Measurements from ENCODE around the gene MOB2.
"Not testable (repeated sequence)": the region's sequence is repeated elsewhere in the genome, so short reads cannot be mapped to it uniquely, and the experiment has no call there.

The MOB2 gene

DNA sequence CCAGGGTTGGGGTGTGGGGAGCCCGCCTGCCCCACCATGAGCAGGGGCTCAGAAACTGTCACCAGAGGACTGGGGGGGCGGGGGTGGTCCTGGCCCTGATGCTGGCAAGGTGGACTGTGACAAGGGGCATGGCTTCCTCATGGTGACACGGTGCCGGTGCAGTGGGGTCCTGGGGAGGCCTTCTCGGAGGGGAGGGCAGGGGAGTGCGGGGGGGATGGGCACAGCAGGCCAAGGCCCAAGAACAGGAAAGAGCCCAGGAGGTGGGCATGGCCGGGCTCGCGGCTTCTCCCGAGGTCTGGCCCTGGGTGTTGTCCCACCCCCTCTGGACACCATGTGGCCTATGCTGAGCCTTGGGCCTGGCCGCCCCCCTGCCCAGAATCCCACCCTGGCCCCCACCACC, 47.2 kb downstream of the MOB2 start:
- DNase-seq, result no peak

DNA sequence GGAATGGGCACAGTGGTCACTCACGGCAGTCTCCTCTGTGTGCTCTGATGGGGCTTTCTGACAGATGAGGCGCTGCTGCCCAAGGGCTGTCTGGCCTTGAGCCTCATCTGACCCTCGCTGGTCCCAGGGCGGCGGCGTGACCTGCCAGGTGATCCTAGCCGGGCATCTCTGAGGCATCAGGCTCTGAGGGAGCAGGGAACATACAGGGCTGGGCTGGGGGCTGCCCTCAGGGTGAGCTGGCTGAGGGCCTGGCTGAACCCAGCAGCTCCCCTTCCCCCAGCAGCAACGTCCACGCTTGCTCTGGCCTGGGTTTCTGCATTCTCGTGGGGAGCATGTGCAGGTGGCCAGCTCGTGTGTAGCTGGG, 47.6 kb downstream of the MOB2 start:
- DNase-seq, result no peak

DNA sequence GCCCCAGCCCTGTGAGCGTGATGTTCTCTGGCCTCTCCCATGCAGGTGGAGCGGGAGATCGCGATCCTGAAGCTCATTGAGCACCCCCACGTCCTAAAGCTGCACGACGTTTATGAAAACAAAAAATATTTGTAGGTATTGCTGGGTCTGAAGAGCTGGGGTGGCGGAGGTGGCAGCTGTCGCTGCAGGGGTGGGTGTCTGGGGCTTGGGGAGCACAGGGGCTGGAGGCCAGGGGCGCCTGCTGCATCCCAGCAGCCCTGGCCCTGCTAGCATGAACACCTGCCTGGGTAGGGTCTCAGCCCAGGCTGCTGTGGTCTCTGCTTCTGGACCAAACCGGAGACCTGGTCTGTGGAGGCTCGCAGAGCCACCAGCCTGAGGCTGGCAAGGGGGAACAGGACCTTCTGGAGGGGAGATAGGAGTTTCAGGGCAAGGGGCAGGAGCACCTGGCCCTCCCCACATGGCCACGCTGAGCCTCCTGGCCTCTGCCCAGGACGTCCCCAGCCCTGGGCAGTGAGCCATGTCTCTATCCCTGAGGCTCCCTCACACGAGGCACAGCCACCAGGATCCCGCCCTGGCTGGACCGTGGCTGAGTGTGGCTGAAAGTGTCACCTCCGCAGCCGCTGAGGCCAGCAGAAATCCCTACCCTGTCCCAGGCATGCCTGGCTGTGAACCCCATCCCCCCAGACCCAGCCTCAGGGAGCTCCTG, 48.2 kb downstream of the MOB2 start:
- no peak for DNase-seq

DNA sequence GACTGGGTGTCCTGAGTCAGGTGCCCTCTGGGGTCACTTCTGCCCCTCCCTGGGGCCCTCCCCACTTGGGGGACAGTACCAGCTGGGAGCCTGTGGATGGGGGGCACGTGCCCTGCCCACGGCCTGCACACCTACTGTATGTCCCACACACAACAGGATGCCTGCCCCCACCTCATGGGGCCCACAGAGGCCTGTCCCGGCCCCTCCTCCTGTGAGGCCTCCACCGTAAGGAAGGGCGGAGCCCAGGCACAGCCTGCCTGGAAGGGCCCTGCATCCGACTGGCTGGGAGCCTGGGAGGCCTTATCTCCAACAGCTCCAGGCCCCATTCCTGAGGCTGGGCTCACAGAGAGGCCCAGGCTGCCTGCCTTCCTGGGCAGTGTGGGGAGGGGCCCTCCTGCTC, 49.1 kb downstream of the MOB2 start:
- no peak for DNase-seq

DNA sequence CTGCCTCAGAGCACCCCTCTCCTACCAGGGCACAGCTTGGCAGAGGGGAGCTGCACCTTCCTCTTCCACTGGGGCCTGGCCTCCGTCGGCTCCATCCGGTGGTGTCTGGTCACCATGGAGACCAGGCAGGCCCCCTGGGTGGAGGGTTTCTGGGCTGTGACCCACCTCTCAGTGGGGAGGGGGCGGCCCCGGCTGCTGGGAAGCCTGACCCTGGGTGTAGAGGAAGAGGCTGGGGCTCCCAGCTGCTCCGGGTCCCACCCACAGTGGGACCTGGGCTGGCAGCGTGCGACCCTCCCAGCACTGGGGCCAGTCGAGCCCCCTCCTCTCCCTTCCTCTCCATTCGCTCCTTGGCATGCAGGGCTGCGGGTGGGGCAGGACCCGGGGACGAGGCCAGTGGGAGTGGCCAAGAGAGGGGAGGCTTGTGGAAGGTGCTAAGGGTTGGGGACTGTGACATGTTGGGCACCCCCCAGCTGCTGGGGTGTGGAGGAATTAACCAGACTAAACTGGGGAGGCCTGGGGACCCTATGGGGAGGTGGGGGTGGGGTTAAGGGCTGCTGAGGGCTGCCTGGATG, 50.0 kb downstream of the MOB2 start:
- no peak for DNase-seq

DNA sequence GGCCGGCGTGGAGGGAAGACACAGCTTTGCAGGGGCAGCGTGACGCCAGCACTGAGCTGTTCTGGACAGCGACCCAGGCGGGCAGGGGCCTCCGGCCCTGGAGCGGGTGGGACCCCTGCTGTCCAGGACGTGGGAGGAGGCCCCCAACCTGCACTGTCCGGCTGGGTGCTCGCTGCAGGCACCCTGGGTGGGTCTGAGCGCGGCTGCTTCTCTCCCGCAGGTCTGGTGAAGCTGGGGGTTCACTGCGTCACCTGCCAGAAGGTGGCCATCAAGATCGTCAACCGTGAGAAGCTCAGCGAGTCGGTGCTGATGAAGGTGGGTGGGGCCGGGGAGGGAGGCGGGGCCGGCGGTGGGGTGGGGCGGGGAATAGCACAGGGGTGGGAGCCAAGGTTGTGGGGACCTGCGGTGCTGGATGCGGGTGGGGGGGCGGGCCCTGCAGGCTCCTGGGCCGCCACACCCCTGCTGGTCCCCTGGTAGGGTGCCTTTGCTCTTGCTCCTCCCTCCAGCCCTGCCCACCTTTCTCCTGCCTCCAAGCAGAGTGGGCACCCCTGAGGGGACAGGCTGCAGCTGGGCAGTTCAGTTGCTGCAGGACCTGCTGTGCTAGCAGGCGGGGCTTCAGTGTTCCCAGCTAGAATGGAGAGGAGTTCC, 50.6 kb downstream of the MOB2 start:
- no peak for DNase-seq

DNA sequence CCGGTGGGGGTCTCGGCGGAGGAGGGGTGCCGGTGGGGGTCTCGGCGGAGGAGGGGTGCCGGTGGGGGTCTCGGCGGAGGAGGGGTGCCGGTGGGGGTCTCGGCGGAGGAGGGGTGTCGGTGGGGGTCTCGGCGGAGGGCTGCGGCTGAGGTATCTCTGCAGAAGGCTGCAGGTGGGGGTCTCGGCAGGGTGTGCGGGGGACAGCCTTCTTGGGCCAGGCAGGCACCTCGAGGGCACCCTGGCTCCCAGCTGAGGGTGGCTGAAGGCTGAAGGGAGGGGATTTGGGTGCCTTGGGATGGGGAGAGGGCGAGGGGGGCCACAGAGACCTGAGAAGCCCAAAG, 51.1 kb downstream of the MOB2 start:
- not testable (repeated sequence) for DNase-seq

DNA sequence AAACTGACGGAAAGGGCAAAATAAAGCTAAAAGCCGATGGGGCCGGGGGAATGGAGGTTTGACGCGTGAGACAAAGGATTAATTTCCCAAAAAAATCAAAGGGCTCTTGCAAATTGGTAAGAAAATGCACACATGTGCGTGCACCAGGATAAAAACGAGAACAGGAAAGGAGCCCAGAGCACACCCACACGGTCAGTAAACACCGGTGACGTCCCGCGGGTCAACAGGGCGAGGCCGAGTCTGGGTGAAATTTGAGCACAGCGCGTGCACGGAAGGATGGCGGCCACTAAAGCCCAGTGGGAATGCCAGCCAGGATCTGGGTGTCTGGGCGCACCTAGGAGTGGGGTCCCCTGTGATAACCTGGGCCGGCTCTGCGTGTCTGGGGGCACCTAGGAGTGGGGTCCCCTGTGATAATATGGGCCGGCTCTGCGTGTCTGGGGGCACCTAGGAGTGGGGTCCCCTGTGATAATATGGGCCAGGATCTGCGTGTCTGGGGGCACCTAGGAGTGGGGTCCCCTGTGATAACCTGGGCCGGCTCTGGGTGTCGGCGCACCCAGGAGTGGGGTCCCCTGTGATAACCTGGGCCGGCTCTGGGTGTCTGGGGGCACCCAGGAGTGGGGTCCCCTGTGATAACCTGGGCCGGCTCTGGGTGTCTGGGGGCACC, 52.5 kb downstream of the MOB2 start:
- no peak for DNase-seq

DNA sequence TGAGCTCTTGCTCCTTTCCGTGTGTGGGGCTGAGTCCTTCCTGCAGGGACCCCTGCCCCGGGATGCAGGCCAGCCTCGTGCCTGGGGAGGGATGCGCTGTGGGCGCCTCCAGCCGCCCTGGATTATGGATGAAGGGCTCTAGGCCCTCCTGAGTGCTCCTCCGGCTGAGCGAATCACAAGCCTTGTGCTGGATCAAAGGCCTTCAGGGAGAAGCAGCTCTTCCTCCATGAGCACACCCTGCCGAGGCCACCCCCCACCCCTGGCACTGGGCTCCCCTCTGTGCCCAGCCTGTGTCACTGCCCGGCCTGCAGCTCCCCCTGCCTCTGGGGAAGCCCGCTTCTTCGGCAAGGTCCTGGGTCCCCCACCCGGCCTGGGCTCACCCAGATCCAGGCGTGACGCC, 53.0 kb downstream of the MOB2 start:
- no peak for DNase-seq

DNA sequence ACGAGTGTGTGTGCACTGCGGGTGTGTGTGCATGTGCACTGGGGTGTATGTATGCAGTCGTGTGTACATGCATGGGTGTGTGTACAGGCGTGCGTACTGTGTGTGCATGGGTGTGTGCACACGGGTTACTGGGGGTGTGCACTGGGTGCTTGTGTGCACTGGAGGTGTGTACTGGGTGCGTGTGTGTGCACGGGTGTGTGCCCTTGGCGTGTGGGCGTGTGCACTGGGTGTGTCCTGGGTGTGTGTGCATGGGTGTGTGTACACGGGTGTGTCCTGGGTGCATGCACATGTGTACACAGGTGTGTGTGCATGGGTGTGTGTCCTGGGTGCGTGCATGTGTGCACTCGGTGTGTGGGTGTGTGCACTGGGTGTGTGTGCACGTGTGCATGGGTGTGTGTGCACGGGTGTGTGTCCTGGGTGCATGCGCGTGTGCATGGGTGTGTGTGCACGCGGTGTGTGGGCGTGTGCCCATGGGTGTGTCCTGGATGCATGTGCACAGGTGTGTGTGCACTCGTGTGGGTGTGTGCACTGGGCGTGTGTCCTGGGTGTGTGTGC, 57.7 kb downstream of the MOB2 start:
- DNase-seq, result no peak

DNA sequence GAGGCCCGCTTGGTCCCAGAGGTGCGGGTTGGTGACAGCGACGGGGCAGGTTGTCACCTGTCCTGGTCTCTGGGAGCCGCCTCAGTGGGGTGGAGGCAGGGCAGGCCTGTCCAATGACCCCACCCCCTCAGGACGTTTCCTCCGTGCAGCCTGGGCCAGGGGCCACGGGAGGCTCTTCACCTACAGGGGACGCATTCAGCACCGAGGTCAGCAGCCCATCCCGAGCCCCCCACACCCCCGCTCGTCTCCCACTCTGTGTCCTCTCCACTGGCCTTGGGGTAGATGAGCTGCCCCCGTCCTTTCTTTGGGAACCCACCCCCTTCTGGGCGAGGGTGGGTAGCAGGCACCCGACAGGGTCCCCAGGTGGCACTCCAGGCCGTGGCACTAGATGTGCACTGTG, 61.1 kb downstream of the MOB2 start:
- no peak for DNase-seq

DNA sequence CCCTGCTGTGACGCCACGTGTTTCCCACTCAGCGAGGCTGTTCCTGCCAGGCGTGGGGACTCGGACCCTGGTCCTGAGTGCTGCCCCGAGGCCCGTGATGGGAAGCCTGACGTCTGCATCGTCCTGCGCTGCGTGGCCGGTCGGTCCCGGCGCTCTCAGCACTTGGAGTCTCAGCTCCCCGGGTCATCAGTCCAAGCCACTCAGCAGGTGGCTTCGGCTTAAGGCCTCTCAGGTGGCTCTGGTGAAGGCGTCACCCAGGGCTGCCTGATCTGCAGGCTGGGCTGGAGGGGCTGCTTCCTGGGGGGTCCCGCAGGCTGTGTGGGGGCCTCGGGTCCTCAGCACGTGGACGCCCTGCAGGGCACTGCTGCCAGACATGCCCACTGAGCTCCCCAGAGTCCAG, 61.6 kb downstream of the MOB2 start:
- DNase-seq, result no peak

DNA sequence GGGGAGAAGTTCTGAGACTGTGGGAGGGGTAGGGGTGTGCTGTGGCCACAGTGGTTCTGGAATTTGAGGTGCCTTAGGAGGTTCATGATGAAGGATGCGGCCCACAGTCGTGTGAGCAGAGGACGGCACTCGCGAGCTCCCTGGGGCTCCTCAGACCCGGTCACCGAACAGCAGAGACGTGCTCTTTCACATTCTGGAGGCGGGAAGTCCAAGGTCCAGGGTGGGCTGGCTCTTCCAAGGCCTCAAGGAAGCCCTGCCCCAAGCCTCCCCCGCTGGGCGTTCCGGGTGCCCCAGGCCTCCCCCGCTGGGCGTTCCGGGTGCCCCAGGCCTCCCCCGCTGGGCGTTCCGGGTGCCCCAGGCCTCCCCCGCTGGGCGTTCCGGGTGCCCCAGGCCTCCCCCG, 63.2 kb downstream of the MOB2 start:
- not testable (repeated sequence) for DNase-seq

DNA sequence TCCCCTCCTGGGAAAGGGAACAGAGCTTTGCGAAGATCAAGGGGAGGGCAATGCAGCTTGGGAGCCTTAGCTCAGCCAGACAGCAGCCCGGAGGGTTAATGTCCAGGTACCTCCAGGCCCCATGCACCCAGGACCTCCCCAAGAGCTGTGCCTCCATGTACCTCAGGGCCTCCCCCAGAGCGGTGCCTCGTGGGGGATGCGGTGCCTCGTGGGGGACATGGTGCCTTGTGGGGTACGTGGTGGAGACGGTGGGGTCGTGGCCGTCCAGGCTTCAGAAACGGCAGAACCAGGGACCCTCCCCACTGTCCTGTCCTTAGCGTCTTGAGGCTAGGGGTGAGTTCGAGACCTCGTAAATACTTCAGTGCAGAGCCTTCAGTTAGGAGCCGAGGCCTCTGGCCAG, 63.6 kb downstream of the MOB2 start:
- no peak for DNase-seq

DNA sequence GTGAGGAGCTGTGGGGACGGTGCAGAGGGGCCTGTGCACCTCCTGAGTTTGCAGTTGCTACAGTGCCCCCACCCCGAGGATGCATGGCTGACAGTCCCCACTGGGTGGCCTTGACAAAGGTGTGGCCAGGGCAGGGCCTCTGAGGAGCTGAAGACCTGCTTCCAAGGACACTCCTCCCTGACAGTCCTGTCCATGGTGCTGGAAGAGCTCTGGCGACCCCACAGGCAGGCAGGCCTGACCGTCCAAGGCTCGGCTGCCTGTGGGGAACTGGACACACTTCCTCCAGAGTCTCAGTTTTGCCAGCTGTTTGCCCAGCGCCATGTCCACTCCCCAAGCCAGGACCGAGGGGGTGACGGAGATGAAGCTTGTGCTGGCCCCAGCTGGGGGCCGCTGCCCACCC, 64.1 kb downstream of the MOB2 start:
- DNase-seq, result no peak

DNA sequence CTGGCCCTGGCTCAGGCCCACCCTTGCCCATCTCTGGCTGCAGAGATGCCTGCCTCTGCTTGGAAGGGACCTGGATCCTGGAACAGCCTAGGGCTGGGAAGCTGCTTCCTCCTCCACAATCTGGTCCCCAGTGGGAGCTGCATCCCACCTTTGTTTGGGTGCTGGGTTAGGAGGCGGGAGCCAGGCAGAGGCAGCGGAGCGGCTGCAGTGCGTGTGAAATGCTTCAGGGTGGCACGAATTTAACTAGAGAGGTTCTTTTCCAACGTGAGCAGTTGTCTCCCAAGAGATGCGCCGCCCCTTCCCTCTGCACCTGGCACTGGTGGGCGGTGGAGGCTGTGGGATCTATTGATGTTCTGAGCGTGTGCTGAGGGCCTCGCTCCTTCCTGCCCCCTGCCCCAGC, 65.3 kb downstream of the MOB2 start:
- no peak for DNase-seq

DNA sequence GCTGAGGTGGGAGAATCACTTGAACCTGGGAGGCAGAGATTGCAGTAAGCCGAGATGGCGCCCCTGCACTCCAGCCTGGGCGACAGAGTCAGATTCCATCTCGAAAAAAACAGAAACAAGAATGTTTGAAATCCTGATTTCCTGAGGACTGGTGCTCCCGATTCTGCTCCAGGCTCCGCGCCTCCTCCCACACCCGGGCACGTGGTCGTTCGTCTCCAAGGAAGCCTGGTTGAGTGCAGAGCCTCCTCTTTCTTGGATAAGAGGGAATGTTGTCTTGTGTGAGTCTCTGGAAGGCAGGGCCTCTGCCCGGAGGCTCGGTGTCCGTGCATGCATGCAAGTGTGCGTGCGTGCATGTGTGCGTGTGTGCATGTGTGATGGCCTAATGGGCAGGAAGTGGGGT, 66.8 kb downstream of the MOB2 start:
- DNase-seq, result no peak

All from stimulated activated CD4-positive, alpha-beta T cell treated with anti-CD3 and anti-CD28 coated beads, Interleukin-1b, Interleukin-23, amount 100 ng/mL, for 48 hours (primary cell).